Right lobe of liver (tissue), 6 donors: ENCODE results near the gene PIF1. TPM values are rescaled to one million over a fixed set of nuclear protein-coding genes. Genes with fewer than 3 reads are reported as not detected.
"Not testable (repeated sequence)": the region's sequence is repeated elsewhere in the genome, so short reads cannot be mapped to it uniquely, and the experiment has no call there.

Experiments used
- ATAC-seq, 4 donors: fragments of 200-7000 bp; cut with Tn5 transposase; one replicate each; pipeline ENCODE4 v1.9.1; 2020; ENCODE audit warnings: mild to moderate bottlenecking in 4 of 4, moderate library complexity in 4 of 4
- DNase-seq, 3 donors: peaks; one replicate each; pipeline ENCODE4 v3.0.0-alpha.2; 2020
- H3K27ac ChIP-seq, 3 donors: fragments of 200-600 bp; one replicate each; pipeline ENCODE4 v1.8.0; 2022
- H3K27me3 ChIP-seq, 2 donors: fragments of 200-600 bp; one replicate each; pipeline ENCODE4 v1.8.0; 2022
- H3K36me3 ChIP-seq, 4 donors: fragments of 200-600 bp; sonication (generic) in 1 of 4; one replicate each; pipeline versions ENCODE4 v1.5.1 to v1.8.0; 2017 to 2022; ENCODE audit warnings: control low read depth in 1 of 4
- H3K4me1 ChIP-seq, 4 donors: fragments of 200-600 bp; sonication (generic) in 1 of 4; one replicate each; pipeline versions ENCODE4 v1.5.1 to v1.8.0; 2017 to 2022; ENCODE audit warnings: control low read depth in 1 of 4
- H3K4me3 ChIP-seq, 3 donors: fragments of 200-600 bp; one replicate each; pipeline ENCODE4 v1.8.0; 2022
- H3K9me3 ChIP-seq, 4 donors: fragments of 200-600 bp; sonication (generic) in 1 of 4; one replicate each; pipeline versions ENCODE4 v1.5.1 to v1.8.0; 2017 to 2022; ENCODE audit warnings: control low read depth in 1 of 4
- CTCF ChIP-seq, 4 donors: fragments of 200-600 bp in 3 of 4; fragments of 450-650 bp in 1 of 4; IDR thresholded peaks; one replicate each; pipeline versions ENCODE4 v1.5.1 to v1.8.0; 2016 to 2022; ENCODE audit warnings: antibody characterized with exemption in 4 of 4, mild to moderate bottlenecking in 2 of 4
- POLR2A ChIP-seq: fragments of 450-650 bp; IDR thresholded peaks from one replicate; pipeline ENCODE4 v1.6.1; 2017; ENCODE audit warnings: antibody characterized with exemption, mild to moderate bottlenecking
- WGBS: methylation state at CpG from one replicate; pipeline ENCODE4 v1.1.6; 2018; ENCODE audit warnings: low coverage, low lambda C conversion rate; ENCODE audit not compliant: insufficient coverage; ENCODE audit errors: missing lambda C conversion rate; 5-methylcytosine and 5-hydroxymethylcytosine counted together
- intact Hi-C, 2 donors: fragments of 100-400 bp; cut with DNase I; formaldehyde crosslinking; loops; one replicate each; pipeline versions ENCODE4 v1.11.2 to v1.14.1; 2022
- total RNA-seq, 6 experiments: library from RNA; depleted of rRNA in 2 of 6; stranded (reverse); fragments of >200 nt in 2 of 6; fragmentation: NEBNext Ultra II Directional in 3 of 6; extraction: Animal tissue kit (Norgen Biotek cat#: 25700) in 3 of 6; gene quantifications; one replicate each; pipeline versions ENCODE4 v1.1.0 to v1.2.4, GENCODE V29; 2016 to 2023
- donor health status: DM: no; HTN: yes; CAD: no.
- donor health status: DM: no; HTN: no; CAD: no.
- donor health status: DM: no; HTN: no; CAD: no.
- donor health status: DM: no; HTN: yes; CAD: no.
- donor health status: DM: no; HTN: yes; CAD: no.

PIF1 gene
- total RNA-seq, 6 experiments from 2014 or later, result 0.11 to 1.00 (median 0.36) TPM

- Histone ChIP-seq H3K9me3 (no peaks in the 10 kb centered on the region), H3K27me3 (no peaks in the 10 kb centered on the region), H3K4me3 (no peak overlapping the region), H3K36me3 (no peaks in the 10 kb centered on the region), H3K27ac (no peak overlapping the region), H3K4me1 (no peaks in the 10 kb centered on the region)
- WGBS, result 100% methylated on average over 2 of the region's 2 CpGs
- DNase-seq (no peak), ATAC-seq (no peak)
- TF ChIP-seq POLR2A (no peak), CTCF (IDR thresholded peaks at IDR 0.05) (no peak)
- intact Hi-C loops, result no loop called here
Measured at GRCh38 chr15:64800476-64800875, 25.0 kb downstream of the PIF1 start.

GRCh38 chr15:64798905-64799304 lies 26.5 kb downstream of the PIF1 start:
- WGBS, result 96% methylated on average over 5 of the region's 29 CpGs
- intact Hi-C loops, ATAC-seq: not testable (repeated sequence)

GRCh38 chr15:64795921-64796320 lies 29.5 kb downstream of the PIF1 start:
- H3K27ac ChIP-seq, ATAC-seq, H3K36me3 ChIP-seq, H3K27me3 ChIP-seq, H3K4me3 ChIP-seq, H3K9me3 ChIP-seq, H3K4me1 ChIP-seq, intact Hi-C loops, DNase-seq: not testable (repeated sequence)
- WGBS, result 88% methylated on average over 9 of the region's 9 CpGs

More at GRCh38 chr15:64798905-64799304, 26.5 kb downstream of the PIF1 start:
- H3K4me3 ChIP-seq, H3K9me3 ChIP-seq, DNase-seq, H3K27ac ChIP-seq, H3K4me1 ChIP-seq, H3K36me3 ChIP-seq, H3K27me3 ChIP-seq: not testable (repeated sequence)

- H3K4me3 ChIP-seq, H3K27me3 ChIP-seq, H3K9me3 ChIP-seq, ATAC-seq, DNase-seq, intact Hi-C loops, H3K36me3 ChIP-seq, H3K27ac ChIP-seq, H3K4me1 ChIP-seq: not testable (repeated sequence)
- 85% methylated on average over 6 of the region's 7 CpGs for WGBS
Measured at GRCh38 chr15:64795299-64795698, 30.1 kb downstream of the PIF1 start.

- intact Hi-C loops, result no loop called here
- H3K9me3 ChIP-seq, result no peaks in the 10 kb centered on the region
- H3K27me3 ChIP-seq, result no peaks in the 10 kb centered on the region
- H3K4me3 ChIP-seq, result no peak overlapping the region
- H3K27ac ChIP-seq, result no peak overlapping the region
- WGBS, result 71% methylated on average over 3 of the region's 3 CpGs
- TF ChIP-seq CTCF (IDR thresholded peaks at IDR 0.05) (no peak), POLR2A (no peak)
- DNase-seq (no peak), ATAC-seq (no peak)
- H3K4me1 ChIP-seq, result no peaks in the 10 kb centered on the region
- H3K36me3 ChIP-seq, result no peaks in the 10 kb centered on the region
Measured at GRCh38 chr15:64792282-64792681, 33.2 kb downstream of the PIF1 start.

- Histone ChIP-seq H3K27me3 (no peaks in the 10 kb centered on the region), H3K4me3 (no peak overlapping the region), H3K36me3 (no peaks in the 10 kb centered on the region), H3K4me1 (no peaks in the 10 kb centered on the region), H3K9me3 (no peaks in the 10 kb centered on the region), H3K27ac (no peak overlapping the region)
- peak in 2 of 4 donors; percentile 13 to 57 for ATAC-seq
- TF ChIP-seq CTCF (IDR thresholded peaks at IDR 0.05), result no peak
- TF ChIP-seq POLR2A, result no peak
- intact Hi-C loops, result no loop called here
- no peak for DNase-seq
- 21% methylated on average over 3 of the region's 4 CpGs for WGBS
Measured at GRCh38 chr15:64791401-64791800, 34.0 kb downstream of the PIF1 start.
